Tibial nerve (tissue), 4 donors: ENCODE results near the gene SOCS7. TPM values are rescaled to one million over a fixed set of nuclear protein-coding genes. Genes with fewer than 3 reads are reported as not detected.
A peak's percentile ranks its signal among the peaks of the same experiment; 100 is the strongest.

Experiments
- DNase-seq, 2 donors: peaks; one replicate each; pipeline ENCODE4 v3.0.0-alpha.2; 2019; ENCODE audit warnings: low spot score in 2 of 2
- H3K27ac ChIP-seq, 4 donors: fragments of 200-600 bp; sonication (generic) in 3 of 4; one replicate each; pipeline ENCODE4 v1.5.1; 2017 to 2019; ENCODE audit warnings: mild to moderate bottlenecking in 1 of 4
- H3K27me3 ChIP-seq, 2 donors: fragments of 200-600 bp; sonication (generic) in 1 of 2; one replicate each; pipeline versions ENCODE4 v1.5.1 to v1.6.0; 2017 to 2019
- H3K36me3 ChIP-seq, 3 donors: fragments of 200-600 bp; sonication (generic); one replicate each; pipeline ENCODE4 v1.5.1; 2018 to 2019
- H3K4me1 ChIP-seq, 4 donors: fragments of 200-600 bp; sonication (generic) in 3 of 4; one replicate each; pipeline ENCODE4 v1.5.1; 2017 to 2019
- H3K4me3 ChIP-seq, 4 donors: fragments of 200-600 bp; sonication (generic) in 3 of 4; one replicate each; pipeline ENCODE4 v1.5.1; 2017 to 2019; ENCODE audit warnings: mild to moderate bottlenecking in 1 of 4, moderate library complexity in 1 of 4
- H3K9me3 ChIP-seq, 4 donors: fragments of 200-600 bp; sonication (generic) in 3 of 4; one replicate each; pipeline ENCODE4 v1.5.1; 2017 to 2019
- CTCF ChIP-seq, 5 experiments: fragments of 200-600 bp in 3 of 5; fragments of 450-650 bp in 2 of 5; sonication (generic) in 3 of 5; IDR thresholded peaks; one replicate each; pipeline ENCODE4 v1.5.1; 2016 to 2019; ENCODE audit warnings: antibody characterized with exemption in 5 of 5, mild to moderate bottlenecking in 3 of 5, moderate library complexity in 2 of 5
- EP300 ChIP-seq, 2 donors: sonication (generic); formaldehyde crosslinking; IDR thresholded peaks; one replicate each; pipeline ENCODE4 v1.6.1; 2017; ENCODE audit warnings: antibody characterized with exemption in 2 of 2, mild to moderate bottlenecking in 1 of 2
- POLR2A ChIP-seq, 2 donors: fragments of 450-650 bp; IDR thresholded peaks; one replicate each; pipeline ENCODE4 v1.6.1; 2017; ENCODE audit warnings: antibody characterized with exemption in 2 of 2, mild to moderate bottlenecking in 2 of 2, moderate library complexity in 2 of 2
- WGBS, 2 donors: methylation state at CpG; one replicate each; pipeline ENCODE4 v1.1.5; 2018; 5-methylcytosine and 5-hydroxymethylcytosine counted together
- total RNA-seq, 4 donors: library from RNA; depleted of rRNA; stranded (reverse); fragments of >200 nt; gene quantifications; one replicate each; pipeline ENCODE4 v1.1.0, GENCODE V29; 2016

Gene SOCS7
- total RNA-seq, 4 donors from 2014 or later: 14.7 to 26.4 (median 17.8) TPM

DNA sequence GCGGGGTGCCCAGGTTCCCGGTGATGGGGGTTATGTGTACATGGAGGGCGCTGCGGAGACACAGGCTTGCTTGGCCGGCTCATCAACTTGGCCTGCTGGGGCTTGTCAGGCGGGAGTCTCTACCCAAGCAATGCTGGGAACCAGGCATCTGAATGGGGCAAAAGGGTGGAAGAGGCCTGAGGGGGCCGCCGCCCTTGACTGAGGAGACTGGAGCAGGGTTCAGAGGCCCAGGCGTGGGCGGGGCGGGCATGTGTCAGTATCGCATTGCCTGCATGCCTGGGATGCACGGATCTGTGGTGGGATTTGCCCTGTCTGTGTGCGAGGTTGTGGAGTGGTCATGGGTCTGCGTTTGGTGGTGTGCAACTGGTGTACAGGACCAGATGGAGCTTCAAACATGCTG, 97.7 kb downstream of the SOCS7 start:
- Histone ChIP-seq H3K27me3 (no peaks in the 10 kb centered on the region), H3K4me1 (peaks cover 0 to 74% (median 54%) of the 10 kb centered on the region in 4 donors), H3K9me3 (no peaks in the 10 kb centered on the region), H3K27ac (peak overlapping the region in 3 of 4 donors; percentile 42 to 93 (median 88)), H3K36me3 (no peaks in the 10 kb centered on the region), H3K4me3 (no peak overlapping the region)
- DNase-seq: no peak
- WGBS, 2 donors: 37 to 44% methylated on average over 13 to 14 of the region's 15 CpGs
- TF ChIP-seq POLR2A (IDR thresholded peaks at IDR 0.05): no peak
- no peak for TF ChIP-seq EP300 (IDR thresholded peaks at IDR 0.05)
- TF ChIP-seq CTCF (IDR thresholded peaks at IDR 0.05): no peak

- H3K4me1 ChIP-seq: peaks cover 0 to 80% (median 60%) of the 10 kb centered on the region in 4 donors
Measured at GRCh38 chr17:38450557-38451029, 98.9 kb downstream of the SOCS7 start.

DNA sequence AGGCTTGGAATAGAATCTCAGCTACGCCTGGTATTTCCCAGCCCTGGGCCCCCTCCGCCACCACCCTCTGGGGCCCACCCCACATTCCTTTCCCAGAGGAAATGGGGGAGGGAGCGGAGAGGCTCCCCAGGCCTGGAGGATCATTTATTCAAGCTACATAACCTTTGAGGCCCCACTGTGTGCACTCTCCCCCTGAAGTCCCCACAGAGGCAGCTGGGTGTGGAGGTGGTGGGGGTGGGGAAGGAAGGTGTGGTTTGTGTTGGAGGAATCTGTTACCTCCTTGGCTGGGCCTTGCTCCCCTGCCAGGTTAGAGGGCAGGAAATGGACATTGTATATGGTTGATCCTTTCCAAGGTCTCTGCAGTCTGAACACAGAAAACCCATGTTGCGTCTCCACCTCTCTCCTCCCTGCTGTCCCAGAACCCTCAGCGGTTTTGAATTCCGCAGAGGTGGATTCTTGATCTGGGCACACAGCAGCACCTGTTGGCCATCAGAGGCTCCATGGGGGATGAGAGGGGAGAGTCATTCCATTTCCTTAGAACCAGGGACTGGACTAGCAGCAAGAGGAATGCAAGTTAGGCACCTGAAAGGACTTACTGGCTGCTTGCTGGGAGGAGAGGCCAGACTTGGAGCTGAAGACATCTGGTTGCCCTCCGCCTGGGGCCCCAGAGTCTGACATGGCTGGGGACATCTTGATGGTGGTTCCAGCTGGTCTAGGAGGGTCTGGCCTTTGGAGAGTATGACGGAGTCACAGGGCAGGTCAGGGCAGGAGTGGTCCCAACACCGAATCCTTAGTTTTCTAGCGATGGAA, 99.6 kb downstream of the SOCS7 start:
- H3K27me3 ChIP-seq: no peaks in the 10 kb centered on the region
- no peaks in the 10 kb centered on the region for H3K36me3 ChIP-seq
- 34 to 50% methylated on average over 8 to 10 of the region's 10 CpGs for WGBS, 2 donors
- DNase-seq: no peak
- H3K9me3 ChIP-seq: no peaks in the 10 kb centered on the region
- peaks cover 0 to 87% (median 64%) of the 10 kb centered on the region in 4 donors for H3K4me1 ChIP-seq
- peak overlapping the region in 1 of 4 donors; percentile 26 for H3K4me3 ChIP-seq
- peak overlapping the region; percentile 61 to 93 (median 76) for H3K27ac ChIP-seq
- no peak for TF ChIP-seq CTCF (IDR thresholded peaks at IDR 0.05)
- no peak for TF ChIP-seq POLR2A (IDR thresholded peaks at IDR 0.05)
- no peak for TF ChIP-seq EP300 (IDR thresholded peaks at IDR 0.05)

More at GRCh38 chr17:38450557-38451029, 98.9 kb downstream of the SOCS7 start:
- H3K4me3 ChIP-seq: peak overlapping the region in 1 of 4 donors; percentile 26
- no peaks in the 10 kb centered on the region for H3K27me3 ChIP-seq
- no peaks in the 10 kb centered on the region for H3K36me3 ChIP-seq
- whole genome bisulfite sequencing, 2 donors: 57 to 75% methylated on average over 6 of the region's 6 CpGs
- DNase-seq: no peak
- H3K9me3 ChIP-seq: no peaks in the 10 kb centered on the region
- H3K27ac ChIP-seq: peak overlapping the region; percentile 61 to 93 (median 76)
- TF ChIP-seq CTCF (IDR thresholded peaks at IDR 0.05) (no peak), POLR2A (IDR thresholded peaks at IDR 0.05) (no peak), EP300 (IDR thresholded peaks at IDR 0.05) (no peak)

DNA sequence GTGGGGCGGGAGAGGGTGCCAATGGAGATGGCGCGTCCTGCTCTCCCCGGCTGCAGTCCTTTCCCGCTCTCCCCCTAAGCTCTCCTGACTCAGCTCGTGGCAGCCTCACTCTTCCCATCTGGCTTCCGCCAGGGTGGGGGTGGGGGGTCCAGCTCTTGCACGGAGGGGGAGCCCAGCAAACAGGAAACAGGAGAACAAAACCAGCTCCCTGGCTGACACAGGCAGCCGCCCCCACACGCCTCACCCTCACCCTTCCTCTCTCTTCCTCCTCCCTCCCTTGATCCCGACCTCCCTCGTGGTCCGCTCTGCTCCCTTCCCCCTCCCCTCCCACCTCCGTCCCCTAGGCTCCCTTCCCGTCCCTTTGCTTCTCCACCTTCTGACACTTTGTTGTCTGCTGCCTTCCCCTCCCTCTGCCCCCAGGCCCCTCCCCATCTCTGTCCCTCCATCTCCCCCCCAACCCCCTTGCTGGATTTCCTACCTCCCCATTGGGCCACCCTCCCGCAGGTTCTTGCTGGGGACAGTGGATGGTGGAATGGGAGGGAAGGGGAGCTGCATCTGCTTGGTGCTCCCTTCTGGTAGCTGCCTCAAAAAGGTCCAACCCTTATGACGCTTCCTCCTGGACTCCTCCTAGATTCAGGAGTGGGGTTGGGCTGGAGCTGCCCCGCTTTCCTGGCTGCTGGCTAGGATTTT, 100.3 kb downstream of the SOCS7 start:
- Histone ChIP-seq H3K27ac (peak overlapping the region; percentile 61 to 93 (median 76)), H3K4me3 (peak overlapping the region in 1 of 4 donors; percentile 26), H3K4me1 (peaks cover 0 to 89% (median 61%) of the 10 kb centered on the region in 4 donors), H3K27me3 (no peaks in the 10 kb centered on the region), H3K9me3 (no peaks in the 10 kb centered on the region), H3K36me3 (no peaks in the 10 kb centered on the region)
- no peak for DNase-seq
- no peak for TF ChIP-seq POLR2A (IDR thresholded peaks at IDR 0.05)
- no peak for TF ChIP-seq CTCF (IDR thresholded peaks at IDR 0.05)
- no peak for TF ChIP-seq EP300 (IDR thresholded peaks at IDR 0.05)
- WGBS, 2 donors: 21 to 23% methylated on average over 18 of the region's 18 CpGs
